HepG2 (cell line): ENCODE measurements around the gene SLC28A1. TPM values are rescaled to one million over a fixed set of nuclear protein-coding genes. Genes with fewer than 3 reads are reported as not detected.

Experiments used
- ATAC-seq: fragments of 200-7000 bp; cut with Tn5 transposase; 3 replicates; pipeline ENCODE4 v1.9.1; 2020; ENCODE audit warnings: mild to moderate bottlenecking, moderate library complexity
- BruUV-seq: library from RNA; stranded (reverse); fragments of 400-500 nt; replicated peaks from 2 replicates; lab custom pipeline; 2021; lab: Mats Ljungman, UMichigan
- CTCF ChIA-PET: fragments of 300-600 bp; formaldehyde crosslinking; extraction: SDS; loops from one replicate; lab custom pipeline; 2021; ENCODE audit warnings: low total read pairs, inconsistent platforms, low intra/inter-chr PET ratio; lab: Yijun Ruan, JAX
- POLR2A ChIA-PET: fragments of 350-600 bp; sonication (Branson Sonifier 250); formaldehyde crosslinking; loops from one replicate; lab custom pipeline; 2020; ENCODE audit warnings: antibody characterized with exemption, inconsistent platforms; lab: Yijun Ruan, JAX
- DNase-seq: peaks from one replicate; pipeline ENCODE4 v3.0.0-alpha.2; 2015; ENCODE audit warnings: low spot score
- FAIRE-seq: peaks from 3 replicates; lab custom pipeline; 2011; peaks lifted over from hg19 to GRCh38; lab: Jason Lieb, UNC
- H2AFZ ChIP-seq: one replicate; pipeline ENCODE4 v1.6.1; 2011; ENCODE audit warnings: low read length, inconsistent platforms
- H3K27ac ChIP-seq: fragments of 300-600 bp; 3 replicates; pipeline ENCODE4 v1.8.0; 2011; ENCODE audit warnings: mixed run types, mild to moderate bottlenecking, mixed read lengths, low read length, inconsistent platforms; ENCODE audit not compliant: insufficient read depth; ENCODE audit errors: extremely low read length
- H3K27me3 ChIP-seq, 2 experiments: fragments of 200-600 bp in 1 of 2; 2 replicates in 1 of 2; 3 replicates in 1 of 2; pipeline versions ENCODE4 v1.6.0 to v1.8.0; 2011; ENCODE audit warnings: low read length in 2 of 2, mild to moderate bottlenecking in 2 of 2, moderate library complexity in 2 of 2, inconsistent platforms in 1 of 2; ENCODE audit not compliant: insufficient read depth in 2 of 2, control insufficient read depth in 1 of 2
- H3K36me3 ChIP-seq, 2 experiments: fragments of 200-600 bp in 1 of 2; replicated peaks in 1 of 2; 2 replicates in 1 of 2; 3 replicates in 1 of 2; pipeline versions ENCODE4 v1.5.1 to v1.8.0; 2011; ENCODE audit warnings: low read length in 2 of 2, inconsistent platforms in 1 of 2; ENCODE audit not compliant: insufficient read depth in 2 of 2, control insufficient read depth in 1 of 2
- H3K4me1 ChIP-seq: 2 replicates; pipeline ENCODE4 v1.5.1; 2012; ENCODE audit warnings: low read length, inconsistent platforms; ENCODE audit not compliant: insufficient read depth
- H3K4me2 ChIP-seq: 2 replicates; pipeline ENCODE4 v1.6.0; 2011; ENCODE audit warnings: low read depth, low read length, inconsistent platforms
- H3K4me3 ChIP-seq, 3 experiments: fragments of 200-600 bp in 1 of 3; sonication (generic), shearing (Covaris generic) in 1 of 3; replicated peaks in 1 of 3; 2 replicates each; pipeline ENCODE4 v1.5.1; 2011 to 2016; ENCODE audit warnings: low read length in 3 of 3, inconsistent platforms in 2 of 3, low read depth in 2 of 3, mild to moderate bottlenecking in 2 of 3, control low read depth in 1 of 3, mixed read lengths in 1 of 3; ENCODE audit not compliant: insufficient read depth in 1 of 3
- H3K79me2 ChIP-seq: one replicate; pipeline ENCODE4 v1.6.1; 2011; ENCODE audit warnings: low read length, inconsistent platforms; ENCODE audit not compliant: insufficient read depth
- H3K9ac ChIP-seq: 2 replicates; pipeline ENCODE4 v1.6.0; 2011; ENCODE audit warnings: mild to moderate bottlenecking, low read depth, low read length, inconsistent platforms; ENCODE audit not compliant: insufficient read depth
- H3K9me3 ChIP-seq: 2 replicates; pipeline ENCODE4 v1.5.1; 2012; ENCODE audit warnings: mild to moderate bottlenecking, low read length
- H4K20me1 ChIP-seq: 2 replicates; pipeline ENCODE4 v1.6.0; 2011; ENCODE audit warnings: inconsistent platforms, mild to moderate bottlenecking, low read length, moderate library complexity; ENCODE audit not compliant: insufficient read depth
- ARNT ChIP-seq: fragments of 450-650 bp; IDR thresholded peaks from 2 replicates; pipeline ENCODE4 v1.6.1; 2017
- ATF7-NPFF ChIP-seq: sonication (generic); formaldehyde crosslinking; IDR thresholded peaks from 2 replicates; pipeline ENCODE4 v1.8.1; 2023; ENCODE audit warnings: mild to moderate bottlenecking, low read depth, missing genetic modification reagents, moderate library complexity
- DDIT3 ChIP-seq: sonication (generic); formaldehyde crosslinking; IDR thresholded peaks from 2 replicates; pipeline ENCODE4 v1.4.0; 2020; ENCODE audit warnings: mild to moderate bottlenecking, missing genetic modification reagents
- FLYWCH1 ChIP-seq: sonication (generic); formaldehyde crosslinking; IDR thresholded peaks from 2 replicates; pipeline ENCODE4 v1.8.1; 2023; ENCODE audit warnings: mild to moderate bottlenecking, missing genetic modification reagents
- IRX3 ChIP-seq: sonication (generic); formaldehyde crosslinking; IDR thresholded peaks from 2 replicates; pipeline ENCODE4 v1.8.1; 2023; ENCODE audit warnings: mild to moderate bottlenecking, low read depth, missing genetic modification reagents, borderline replicate concordance
- MTERF4 ChIP-seq: sonication (generic); formaldehyde crosslinking; IDR thresholded peaks from 2 replicates; pipeline ENCODE4 v1.8.0; 2023; ENCODE audit warnings: mild to moderate bottlenecking, missing genetic modification reagents
- SRSF1 ChIP-seq: fragments of 200-400 bp; formaldehyde crosslinking; optimal IDR thresholded peaks from 2 replicates; pipeline ENCODE3; 2017; ENCODE audit warnings: mild to moderate bottlenecking, low read depth, low read length, moderate library complexity
- THAP9 ChIP-seq: sonication (generic); formaldehyde crosslinking; IDR thresholded peaks from 2 replicates; pipeline ENCODE4; 2020; ENCODE audit warnings: missing genetic modification reagents, mild to moderate bottlenecking, borderline replicate concordance
- YY1 ChIP-seq: IDR thresholded peaks from 2 replicates; pipeline ENCODE4 v1.6.1; 2011; ENCODE audit warnings: low read length, low read depth, moderate library complexity, mild to moderate bottlenecking; ENCODE audit not compliant: insufficient read depth, insufficient replicate concordance
- ZBTB2 ChIP-seq: sonication (generic); formaldehyde crosslinking; IDR thresholded peaks from 2 replicates; pipeline ENCODE4 v1.8.0; 2022; ENCODE audit warnings: low read depth, missing genetic modification reagents
- ZKSCAN8 ChIP-seq: IDR thresholded peaks from 2 replicates; pipeline ENCODE4 v1.6.1; 2016; ENCODE audit warnings: borderline replicate concordance, missing genetic modification reagents, missing compliant biosample characterization
- ZNF446 ChIP-seq: sonication (generic); formaldehyde crosslinking; IDR thresholded peaks from 2 replicates; pipeline ENCODE4 v1.5.0; 2020; ENCODE audit warnings: mild to moderate bottlenecking, missing genetic modification reagents
- ZNF556 ChIP-seq: sonication (generic); formaldehyde crosslinking; IDR thresholded peaks from 2 replicates; pipeline ENCODE4 v1.4.0; 2020; ENCODE audit warnings: mild to moderate bottlenecking, missing genetic modification reagents, borderline replicate concordance
- ZNF563 ChIP-seq: sonication (generic); formaldehyde crosslinking; IDR thresholded peaks from 2 replicates; pipeline ENCODE4 v1.8.0; 2022; ENCODE audit warnings: mild to moderate bottlenecking, moderate library complexity, missing genetic modification reagents
- ZNF589 ChIP-seq: sonication (generic); formaldehyde crosslinking; conservative IDR thresholded peaks from 2 replicates; pipeline ENCODE4 v1.8.0; 2022; ENCODE audit warnings: mild to moderate bottlenecking, moderate library complexity, missing genetic modification reagents
- ZNF850 ChIP-seq: sonication (generic); formaldehyde crosslinking; conservative IDR thresholded peaks from 2 replicates; pipeline ENCODE4 v1.9.0; 2021; ENCODE audit warnings: mild to moderate bottlenecking, missing genetic modification reagents
- WGBS: methylation state at CpG from one replicate; pipeline ENCODE4 v1.1.6; 2017; ENCODE audit warnings: low lambda C conversion rate; 5-methylcytosine and 5-hydroxymethylcytosine counted together
- in situ Hi-C: cut with HindIII; loops from 2 replicates; pipeline ENCODE4 v1.10.0; 2017; ENCODE audit warnings: low pct_unique_long_range_greater_than_20kb; ENCODE audit not compliant: extremely low pct_ligation_motif_present
- intact Hi-C: fragments of 100-400 bp; cut with micrococcal nuclease; formaldehyde crosslinking; loops from one replicate; pipeline ENCODE4 v1.10.0; 2022; ENCODE audit not compliant: unreplicated experiment
- polyA plus RNA-seq, 8 experiments: library from polyadenylated mRNA; depleted of rRNA in 3 of 8; stranded (reverse) in 7 of 8; unstranded in 1 of 8; fragments of >200 nt; fragmentation: Illumina TruSeq in 4 of 8; extraction: Trizol in 4 of 8; gene quantifications; 2 replicates each; pipeline versions ENCODE4 v1.2.1 to v1.2.3, GENCODE V29; 2011 to 2016; ENCODE audit warnings: low read depth in 4 of 8, missing spikeins in 1 of 8, mixed read lengths in 1 of 8; ENCODE audit not compliant: insufficient read depth in 1 of 8
- total RNA-seq, 5 experiments: library from RNA; depleted of rRNA; stranded (reverse); fragments of >200 nt; fragmentation: Illumina TruSeq; extraction: Trizol; gene quantifications; 2 replicates each; pipeline ENCODE4 v1.2.3, GENCODE V29; 2016; ENCODE audit warnings: low read depth in 1 of 5

The SLC28A1 gene
- total and polyA plus RNA-seq, 2 of the 13 experiments (the other 11 are each of a cell fraction or from before 2014, with no cell fraction given) = 0.31 to 5.8 TPM

GRCh38 chr15:84981054-84981710 lies 96.7 kb downstream of the SLC28A1 start (continued):
- TF ChIP-seq ZNF556 (peak; percentile 80; the same call in 1 of the 2 replicates), SRSF1 (peak; percentile 2), FLYWCH1 (CRISPR knock-in tag) (no peak), ZNF589 (peak; percentile 75; the same call in 1 of the 2 replicates), DDIT3 (CRISPR knock-in tag) (no peak), ARNT (no peak)

GRCh38 chr15:84981711-84982300 lies 97.3 kb downstream of the SLC28A1 start, which contains the start of gene PDE8A:
Gene PDE8A (plus strand): TSS chr15:84981856. CDS start chr15:84982163, 307 bp downstream.
- no peak within 1 kb of the TSS for H2AFZ ChIP-seq
- intact Hi-C loops = loop anchor here (1.0 kb wide), 1 partner anchor 65 kb away; no protein-coding TSS in a partner anchor
- TF ChIP-seq ZNF563 = no peak
- 0 out of 2 replicates have a peak, but pooled peaks have one; percentile 15 for TF ChIP-seq IRX3 (CRISPR knock-in tag)
- 0 out of 2 replicates have a peak, but pooled peaks have one; percentile 10 for TF ChIP-seq MTERF4 (CRISPR knock-in tag)
- peak; percentile 31; the same call in 1 of the 2 replicates for TF ChIP-seq ATF7-NPFF (CRISPR knock-in tag)
- TF ChIP-seq THAP9 = no peak
- no peak for TF ChIP-seq ZNF850 (CRISPR knock-in tag)
- TF ChIP-seq ZNF446 = 0 out of 2 replicates have a peak, but pooled peaks have one; percentile 1
- TF ChIP-seq ZKSCAN8 = no peak
- TF ChIP-seq YY1 = peak; percentile 13
- peak; percentile 69 for TF ChIP-seq ZBTB2 (CRISPR knock-in tag)

More at GRCh38 chr15:84981711-84982300, 97.3 kb downstream of the SLC28A1 start, which contains the start of gene PDE8A:
- Histone ChIP-seq H3K79me2 (peaks cover 48% of the 10 kb centered on the region), H3K4me2 (peak within 1 kb of the TSS; percentile 89), H4K20me1 (peaks cover 11% of the 10 kb centered on the region), H3K9ac (peak within 1 kb of the TSS; percentile 82), H3K4me3 (peak within 1 kb of the TSS; percentile 85 to 91 (median 90)), H3K36me3 (no peaks in the 10 kb centered on the region), H3K27me3 (peaks cover 3 to 11% of the 10 kb centered on the region in 2 experiments; a peak in 1 of 5 replicates), H3K9me3 (no peaks in the 10 kb centered on the region), H3K27ac (peak within 1 kb of the TSS; percentile 86), H3K4me1 (peaks cover 58% of the 10 kb centered on the region)
- no TSS peak for BruUV-seq
- CTCF ChIA-PET = no interaction called here
- in situ Hi-C loops = no loop called here
- POLR2A ChIA-PET = interaction anchor here (1.2 to 3.2 kb wide), 8 partner anchors 18 to 265 kb away, joined by 4 to 9 read pairs (median 5); partner anchors contain the start of gene SEC11A
- whole genome bisulfite sequencing = no CpG with 5 or more reads among the region's 95 CpGs
- DNase-seq (no peak), FAIRE-seq (no peak), ATAC-seq (peak; percentile 4)
